T47D (cell line): ENCODE measurements around the gene LSM11.

Experiments used
- DNase-seq, 2 experiments: peaks; one replicate each; pipeline versions ENCODE4 v3.0.0 to v3.0.0-alpha.2; 2011 to 2012; ENCODE audit warnings: low read depth in 1 of 2, low spot score in 1 of 2
- JUND ChIP-seq: IDR thresholded peaks from 2 replicates; pipeline ENCODE4 v1.6.1; 2012; ENCODE audit warnings: low read depth
- in situ Hi-C: cut with HindIII; loops from 2 replicates; pipeline ENCODE4 v1.10.0; 2016; ENCODE audit warnings: low sequenced_read_pairs, low pct_unique_long_range_greater_than_20kb

LSM11 gene

GRCh38 chr5:157764531-157764930, 21.0 kb downstream of the LSM11 start:
- no peak for DNase-seq
- no peak for TF ChIP-seq JUND
- in situ Hi-C loops = no loop called here

- in situ Hi-C loops = no loop called here
- no peak for DNase-seq
- no peak for TF ChIP-seq JUND
These were observed 22.9 kb downstream of the LSM11 start for GRCh38 chr5:157766442-157766841.

- in situ Hi-C loops = no loop called here
- TF ChIP-seq JUND = no peak
- no peak for DNase-seq
These were observed 23.4 kb downstream of the LSM11 start for GRCh38 chr5:157766902-157767301.

- no peak for DNase-seq
- no peak for TF ChIP-seq JUND
- in situ Hi-C loops = no loop called here
These were observed 24.2 kb downstream of the LSM11 start for GRCh38 chr5:157767689-157768088.

GRCh38 chr5:157770665-157771064, 27.2 kb downstream of the LSM11 start:
- DNase-seq = no peak
- TF ChIP-seq JUND = no peak
- in situ Hi-C loops = no loop called here

- DNase-seq = no peak
- in situ Hi-C loops = no loop called here
- TF ChIP-seq JUND = no peak
These were observed 28.6 kb downstream of the LSM11 start for GRCh38 chr5:157772127-157772526.

- TF ChIP-seq JUND = no peak
- in situ Hi-C loops = no loop called here
- no peak for DNase-seq
These were observed 34.8 kb downstream of the LSM11 start for GRCh38 chr5:157778121-157778805.

- in situ Hi-C loops = no loop called here
These were observed 35.7 kb downstream of the LSM11 start for GRCh38 chr5:157779221-157779620.

GRCh38 chr5:157785801-157786200, 42.3 kb downstream of the LSM11 start:
- TF ChIP-seq JUND = no peak
- in situ Hi-C loops = no loop called here
- DNase-seq = no peak

More at GRCh38 chr5:157779221-157779620, 35.7 kb downstream of the LSM11 start:
- no peak for TF ChIP-seq JUND
- no peak for DNase-seq

- in situ Hi-C loops = no loop called here
- DNase-seq = no peak
- TF ChIP-seq JUND = no peak
These were observed 49.8 kb downstream of the LSM11 start for GRCh38 chr5:157793301-157793700.

GRCh38 chr5:157799578-157799977, 56.1 kb downstream of the LSM11 start:
- no peak for DNase-seq
- in situ Hi-C loops = no loop called here
- TF ChIP-seq JUND = no peak

GRCh38 chr5:157800137-157800536, 56.6 kb downstream of the LSM11 start:
- no peak for TF ChIP-seq JUND
- no peak for DNase-seq
- in situ Hi-C loops = no loop called here

GRCh38 chr5:157802736-157803135, 59.2 kb downstream of the LSM11 start:
- in situ Hi-C loops = no loop called here
- no peak for DNase-seq
- TF ChIP-seq JUND = no peak

- in situ Hi-C loops = no loop called here
These were observed 64.5 kb downstream of the LSM11 start for GRCh38 chr5:157808043-157808442.

More at GRCh38 chr5:157808043-157808442, 64.5 kb downstream of the LSM11 start:
- no peak for DNase-seq
- TF ChIP-seq JUND = no peak
